Upper lobe of left lung (tissue), 4 donors: ENCODE results near the gene TMEM92.

Experiments used
- CTCF ChIP-seq, 6 experiments: fragments of 450-650 bp in 4 of 6; fragments of 200-600 bp in 2 of 6; sonication (generic) in 2 of 6; IDR thresholded peaks; one replicate each; pipeline ENCODE4 v1.5.1; 2016 to 2019; ENCODE audit warnings: antibody characterized with exemption in 6 of 6
- POLR2A ChIP-seq, 4 donors: fragments of 450-650 bp; IDR thresholded peaks; one replicate each; pipeline ENCODE4 v1.5.1; 2016 to 2017; ENCODE audit warnings: antibody characterized with exemption in 4 of 4, mild to moderate bottlenecking in 2 of 4

- no peak for TF ChIP-seq CTCF (IDR thresholded peaks at IDR 0.05)
- TF ChIP-seq POLR2A (IDR thresholded peaks at IDR 0.05) = no peak
Observed at GRCh38 chr17:50238601-50239280, 35.5 kb upstream of the TMEM92 start.
